ENCODE data around the gene BAHD1. TPM values are rescaled to one million over a fixed set of nuclear protein-coding genes. Genes with fewer than 3 reads are reported as not detected.
"Not testable (repeated sequence)": the region's sequence is repeated elsewhere in the genome, so short reads cannot be mapped to it uniquely, and the experiment has no call there.

BAHD1 gene
- total and polyA plus RNA-seq, 3 donors from 2014 or later: 47.9 to 53.9 (median 52.0) TPM

DNA sequence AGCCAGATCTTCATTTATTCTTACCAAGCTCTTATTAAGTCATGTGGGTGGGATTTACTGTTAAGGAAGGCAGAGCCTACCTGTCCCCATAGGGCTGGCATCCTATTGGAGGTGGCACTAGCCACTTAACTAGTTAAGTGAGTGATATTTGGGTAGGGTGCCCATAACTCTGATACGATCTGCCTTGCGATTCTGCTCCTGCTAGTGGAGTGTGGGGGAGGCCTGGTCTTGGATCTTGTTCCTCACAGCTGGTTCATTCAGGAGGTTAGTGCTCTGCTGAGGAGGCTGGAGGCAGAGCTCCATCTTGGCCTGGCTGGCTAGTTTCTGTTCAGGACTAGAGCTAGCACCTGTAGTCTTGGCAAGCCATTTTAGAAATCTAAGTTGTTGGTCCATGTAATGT is 9.3 kb downstream of the BAHD1 start:
- Histone ChIP-seq H3K4me1 (peaks cover 14% of the 10 kb centered on the region), H3K27me3 (no peaks in the 10 kb centered on the region), H3K36me3 (ENCODE audit: low read depth, missing control alignments) (no peaks in the 10 kb centered on the region), H3K9me3 (no peaks in the 10 kb centered on the region), H3K27ac (no peak overlapping the region), H3K4me3 (no peak overlapping the region)
- intact Hi-C loops (cut with DNase I; ENCODE audit: low total_unique reads): no loop called here
- 69 to 77% methylated on average over 2 of the region's 2 CpGs for WGBS, 2 donors
- DNase-seq: no peak
- TF ChIP-seq POLR2A (IDR thresholded peaks at IDR 0.05): no peak
- TF ChIP-seq, protein P1, sequence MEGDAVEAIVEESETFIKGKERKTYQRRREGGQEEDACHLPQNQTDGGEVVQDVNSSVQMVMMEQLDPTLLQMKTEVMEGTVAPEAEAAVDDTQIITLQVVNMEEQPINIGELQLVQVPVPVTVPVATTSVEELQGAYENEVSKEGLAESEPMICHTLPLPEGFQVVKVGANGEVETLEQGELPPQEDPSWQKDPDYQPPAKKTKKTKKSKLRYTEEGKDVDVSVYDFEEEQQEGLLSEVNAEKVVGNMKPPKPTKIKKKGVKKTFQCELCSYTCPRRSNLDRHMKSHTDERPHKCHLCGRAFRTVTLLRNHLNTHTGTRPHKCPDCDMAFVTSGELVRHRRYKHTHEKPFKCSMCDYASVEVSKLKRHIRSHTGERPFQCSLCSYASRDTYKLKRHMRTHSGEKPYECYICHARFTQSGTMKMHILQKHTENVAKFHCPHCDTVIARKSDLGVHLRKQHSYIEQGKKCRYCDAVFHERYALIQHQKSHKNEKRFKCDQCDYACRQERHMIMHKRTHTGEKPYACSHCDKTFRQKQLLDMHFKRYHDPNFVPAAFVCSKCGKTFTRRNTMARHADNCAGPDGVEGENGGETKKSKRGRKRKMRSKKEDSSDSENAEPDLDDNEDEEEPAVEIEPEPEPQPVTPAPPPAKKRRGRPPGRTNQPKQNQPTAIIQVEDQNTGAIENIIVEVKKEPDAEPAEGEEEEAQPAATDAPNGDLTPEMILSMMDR (IDR thresholded peaks at IDR 0.05): no peak

- no peaks in the 10 kb centered on the region for H3K36me3 ChIP-seq (ENCODE audit: low read depth, missing control alignments)
- no peaks in the 10 kb centered on the region for H3K9me3 ChIP-seq
- intact Hi-C loops (cut with DNase I; ENCODE audit: low total_unique reads): no loop called here
- peaks cover 19% of the 10 kb centered on the region for H3K4me1 ChIP-seq
- H3K27me3 ChIP-seq: no peaks in the 10 kb centered on the region
- TF ChIP-seq, protein P1 (IDR thresholded peaks at IDR 0.05): no peak
- no peak for TF ChIP-seq POLR2A (IDR thresholded peaks at IDR 0.05)
- no peak for DNase-seq
- WGBS, 2 donors: 72 to 77% methylated on average over 3 of the region's 3 CpGs
- H3K27ac ChIP-seq: no peak overlapping the region
- no peak overlapping the region for H3K4me3 ChIP-seq
Measured at GRCh38 chr15:40451527-40452158, 10.9 kb downstream of the BAHD1 start.

GRCh38 chr15:40452296-40453090 is 11.7 kb downstream of the BAHD1 start:
- Histone ChIP-seq H3K27me3 (no peaks in the 10 kb centered on the region), H3K9me3 (no peaks in the 10 kb centered on the region), H3K4me1 (peaks cover 23% of the 10 kb centered on the region), H3K36me3 (ENCODE audit: low read depth, missing control alignments) (no peaks in the 10 kb centered on the region), H3K4me3 (no peak overlapping the region), H3K27ac (no peak overlapping the region)
- intact Hi-C loops (cut with DNase I; ENCODE audit: low total_unique reads): no loop called here
- TF ChIP-seq POLR2A (IDR thresholded peaks at IDR 0.05): no peak
- TF ChIP-seq, protein P1 (IDR thresholded peaks at IDR 0.05): no peak
- 71 to 73% methylated on average over 10 to 11 of the region's 11 CpGs for WGBS, 2 donors
- DNase-seq: no peak

DNA sequence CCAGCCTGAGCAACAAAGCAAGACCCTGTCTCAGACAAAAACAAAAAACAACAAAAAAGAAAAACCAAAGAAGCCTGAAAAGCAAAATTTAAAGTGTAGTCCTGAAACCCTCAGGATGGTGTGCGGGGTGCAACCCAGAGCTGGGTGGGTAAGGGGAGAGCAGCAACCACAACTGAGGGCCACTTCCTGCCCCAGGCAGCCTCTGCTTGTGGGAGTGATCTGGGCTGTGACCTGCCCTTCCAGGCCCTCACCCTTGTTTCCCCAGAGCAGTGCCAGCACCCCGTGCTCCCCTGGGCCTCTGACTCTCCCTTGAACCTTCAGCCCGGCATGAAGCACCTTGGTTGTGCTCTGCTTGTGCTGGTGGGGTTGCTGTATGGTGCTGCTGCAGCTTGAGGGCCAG is 13.2 kb downstream of the BAHD1 start:
- H3K4me1 ChIP-seq: peaks cover 23% of the 10 kb centered on the region
- H3K27me3 ChIP-seq; H3K27ac ChIP-seq; H3K36me3 ChIP-seq (ENCODE audit: low read depth, missing control alignments); H3K9me3 ChIP-seq; H3K4me3 ChIP-seq; DNase-seq; intact Hi-C loops (cut with DNase I; ENCODE audit: low total_unique reads): not testable (repeated sequence)
- WGBS, 2 donors: 71% methylated on average over 3 of the region's 3 CpGs

GRCh38 chr15:40454904-40455391 is 14.2 kb downstream of the BAHD1 start:
- Histone ChIP-seq H3K36me3 (ENCODE audit: low read depth, missing control alignments) (no peaks in the 10 kb centered on the region), H3K4me3 (no peak overlapping the region), H3K27me3 (no peaks in the 10 kb centered on the region), H3K27ac (no peak overlapping the region), H3K4me1 (peaks cover 22% of the 10 kb centered on the region), H3K9me3 (no peaks in the 10 kb centered on the region)
- DNase-seq: no peak
- intact Hi-C loops (cut with DNase I; ENCODE audit: low total_unique reads): no loop called here
- 55 to 80% methylated on average over 5 to 9 of the region's 9 CpGs for WGBS, 2 donors
- TF ChIP-seq, protein P1 (IDR thresholded peaks at IDR 0.05): no peak
- no peak for TF ChIP-seq POLR2A (IDR thresholded peaks at IDR 0.05)
